Activated naive CD4-positive, alpha-beta T cell treated with anti-CD3 and anti-CD28 coated beads, Interleukin-2, amount 10 ng/mL, durations not matched to agents 7 days and 5 days (primary cell): ENCODE results near the gene DAPL1.

Experiments
- CTCF ChIA-PET: fragments of 350-600 bp; sonication (Branson Sonifier 250); formaldehyde crosslinking; loops from one replicate; lab custom pipeline; 2021; ENCODE audit warnings: antibody characterized with exemption; lab: Charles Lee
- DNase-seq: peaks from one replicate; pipeline ENCODE4 v3.0.0-alpha.2; 2020
- H3K27ac Mint-ChIP-seq: one replicate; pipeline ENCODE4 v1.8.0; 2021; ENCODE audit warnings: mild to moderate bottlenecking, moderate library complexity, mixed read lengths
- H3K27me3 Mint-ChIP-seq: one replicate; pipeline ENCODE4 v1.8.0; 2021; ENCODE audit warnings: mild to moderate bottlenecking, mixed read lengths
- H3K36me3 Mint-ChIP-seq: one replicate; pipeline ENCODE4 v1.8.0; 2021; ENCODE audit warnings: mixed read lengths
- H3K4me1 Mint-ChIP-seq: one replicate; pipeline ENCODE4 v1.8.0; 2021; ENCODE audit warnings: mixed read lengths
- H3K4me3 Mint-ChIP-seq: one replicate; pipeline ENCODE4 v1.8.0; 2021; ENCODE audit warnings: mild to moderate bottlenecking, moderate library complexity, mixed read lengths
- H3K9me3 Mint-ChIP-seq: one replicate; pipeline ENCODE4 v1.8.0; 2021; ENCODE audit warnings: mixed read lengths

The DAPL1 gene

GRCh38 chr2:158762336-158762735 is 32.8 kb upstream of the DAPL1 start:
- Mint-ChIP-seq H3K36me3 (no peaks in the 10 kb centered on the region), H3K27me3 (peaks cover 14% of the 10 kb centered on the region), H3K27ac (no peak overlapping the region), H3K9me3 (no peaks in the 10 kb centered on the region), H3K4me3 (no peak overlapping the region), H3K4me1 (no peaks in the 10 kb centered on the region)
- CTCF ChIA-PET = interaction anchor here (1.0 to 1.3 kb wide), 2 partner anchors 12 to 584 kb away, joined by 3 to 4 read pairs; no protein-coding TSS in a partner anchor
- no peak for DNase-seq

GRCh38 chr2:158766524-158766923 is 28.6 kb upstream of the DAPL1 start:
- no peak overlapping the region for H3K27ac Mint-ChIP-seq
- CTCF ChIA-PET = interaction anchor here (1.1 kb wide), 1 partner anchor 20 kb away, joined by 3 read pairs; no protein-coding TSS in a partner anchor
- no peaks in the 10 kb centered on the region for H3K36me3 Mint-ChIP-seq

GRCh38 chr2:158772306-158773078 is 22.6 kb upstream of the DAPL1 start:
- CTCF ChIA-PET = interaction anchor here (1.0 kb wide), 1 partner anchor 19 kb away, joined by 3 read pairs; no protein-coding TSS in a partner anchor
- H3K4me1 Mint-ChIP-seq = no peaks in the 10 kb centered on the region
- H3K36me3 Mint-ChIP-seq = no peaks in the 10 kb centered on the region
- H3K27ac Mint-ChIP-seq = no peak overlapping the region
- no peak for DNase-seq
- no peak overlapping the region for H3K4me3 Mint-ChIP-seq
- peaks cover 4% of the 10 kb centered on the region for H3K27me3 Mint-ChIP-seq
- no peaks in the 10 kb centered on the region for H3K9me3 Mint-ChIP-seq

More at GRCh38 chr2:158766524-158766923, 28.6 kb upstream of the DAPL1 start:
- DNase-seq = no peak
- H3K4me1 Mint-ChIP-seq = no peaks in the 10 kb centered on the region
- H3K4me3 Mint-ChIP-seq = no peak overlapping the region
- H3K27me3 Mint-ChIP-seq = peaks cover 13% of the 10 kb centered on the region
- no peaks in the 10 kb centered on the region for H3K9me3 Mint-ChIP-seq

- CTCF ChIA-PET = interaction anchor here (1.0 kb wide), 1 partner anchor 19 kb away, joined by 3 read pairs; no protein-coding TSS in a partner anchor
- Mint-ChIP-seq H3K27me3 (peaks cover 4% of the 10 kb centered on the region), H3K9me3 (no peaks in the 10 kb centered on the region), H3K4me3 (no peak overlapping the region), H3K36me3 (no peaks in the 10 kb centered on the region), H3K4me1 (no peaks in the 10 kb centered on the region), H3K27ac (no peak overlapping the region)
- no peak for DNase-seq
These were observed 22.0 kb upstream of the DAPL1 start for GRCh38 chr2:158773121-158773520.

GRCh38 chr2:158774681-158775080 is 20.4 kb upstream of the DAPL1 start:
- H3K36me3 Mint-ChIP-seq = no peaks in the 10 kb centered on the region
- H3K9me3 Mint-ChIP-seq = no peaks in the 10 kb centered on the region
- no peak overlapping the region for H3K4me3 Mint-ChIP-seq
- no peak overlapping the region for H3K27ac Mint-ChIP-seq
- CTCF ChIA-PET = no interaction called here
- H3K4me1 Mint-ChIP-seq = no peaks in the 10 kb centered on the region
- peaks cover 4% of the 10 kb centered on the region for H3K27me3 Mint-ChIP-seq
- no peak for DNase-seq

GRCh38 chr2:158775273-158776027 is 19.7 kb upstream of the DAPL1 start:
- Mint-ChIP-seq H3K27me3 (no peaks in the 10 kb centered on the region), H3K9me3 (no peaks in the 10 kb centered on the region), H3K27ac (no peak overlapping the region), H3K36me3 (no peaks in the 10 kb centered on the region), H3K4me3 (no peak overlapping the region), H3K4me1 (no peaks in the 10 kb centered on the region)
- CTCF ChIA-PET = no interaction called here
- no peak for DNase-seq

- Mint-ChIP-seq H3K27me3 (no peaks in the 10 kb centered on the region), H3K27ac (no peak overlapping the region), H3K4me3 (no peak overlapping the region), H3K9me3 (no peaks in the 10 kb centered on the region), H3K4me1 (no peaks in the 10 kb centered on the region), H3K36me3 (no peaks in the 10 kb centered on the region)
- CTCF ChIA-PET = no interaction called here
- no peak for DNase-seq
These were observed 18.9 kb upstream of the DAPL1 start for GRCh38 chr2:158776231-158776630.

- no peaks in the 10 kb centered on the region for H3K9me3 Mint-ChIP-seq
- H3K27ac Mint-ChIP-seq = no peak overlapping the region
- no peaks in the 10 kb centered on the region for H3K4me1 Mint-ChIP-seq
- no peak for DNase-seq
- H3K27me3 Mint-ChIP-seq = no peaks in the 10 kb centered on the region
- no peak overlapping the region for H3K4me3 Mint-ChIP-seq
- CTCF ChIA-PET = no interaction called here
- no peaks in the 10 kb centered on the region for H3K36me3 Mint-ChIP-seq
These were observed 18.0 kb upstream of the DAPL1 start for GRCh38 chr2:158777077-158777476.

GRCh38 chr2:158778243-158778642 is 16.9 kb upstream of the DAPL1 start:
- Mint-ChIP-seq H3K9me3 (no peaks in the 10 kb centered on the region), H3K27ac (no peak overlapping the region), H3K27me3 (no peaks in the 10 kb centered on the region), H3K4me3 (no peak overlapping the region), H3K4me1 (no peaks in the 10 kb centered on the region), H3K36me3 (no peaks in the 10 kb centered on the region)
- CTCF ChIA-PET = no interaction called here
- no peak for DNase-seq

- H3K27me3 Mint-ChIP-seq = no peaks in the 10 kb centered on the region
- H3K36me3 Mint-ChIP-seq = no peaks in the 10 kb centered on the region
- H3K9me3 Mint-ChIP-seq = no peaks in the 10 kb centered on the region
- H3K4me1 Mint-ChIP-seq = no peaks in the 10 kb centered on the region
- CTCF ChIA-PET = no interaction called here
- H3K27ac Mint-ChIP-seq = no peak overlapping the region
- no peak for DNase-seq
- no peak overlapping the region for H3K4me3 Mint-ChIP-seq
These were observed 15.5 kb upstream of the DAPL1 start for GRCh38 chr2:158779621-158780020.

- Mint-ChIP-seq H3K4me3 (no peak overlapping the region), H3K27ac (no peak overlapping the region), H3K4me1 (no peaks in the 10 kb centered on the region), H3K27me3 (no peaks in the 10 kb centered on the region), H3K36me3 (no peaks in the 10 kb centered on the region), H3K9me3 (no peaks in the 10 kb centered on the region)
- no peak for DNase-seq
- CTCF ChIA-PET = no interaction called here
These were observed 13.7 kb upstream of the DAPL1 start for GRCh38 chr2:158781353-158781961.

- Mint-ChIP-seq H3K27ac (no peak overlapping the region), H3K9me3 (no peaks in the 10 kb centered on the region), H3K27me3 (no peaks in the 10 kb centered on the region), H3K4me1 (no peaks in the 10 kb centered on the region), H3K36me3 (no peaks in the 10 kb centered on the region), H3K4me3 (no peak overlapping the region)
- no peak for DNase-seq
- CTCF ChIA-PET = no interaction called here
These were observed 13.0 kb upstream of the DAPL1 start for GRCh38 chr2:158782136-158782535.

- no peak for DNase-seq
- Mint-ChIP-seq H3K27me3 (no peaks in the 10 kb centered on the region), H3K27ac (no peak overlapping the region), H3K9me3 (no peaks in the 10 kb centered on the region), H3K4me3 (no peak overlapping the region), H3K4me1 (no peaks in the 10 kb centered on the region), H3K36me3 (no peaks in the 10 kb centered on the region)
- CTCF ChIA-PET = no interaction called here
These were observed 12.5 kb upstream of the DAPL1 start for GRCh38 chr2:158782616-158783015.

- Mint-ChIP-seq H3K9me3 (no peaks in the 10 kb centered on the region), H3K4me3 (no peak overlapping the region), H3K27me3 (no peaks in the 10 kb centered on the region), H3K27ac (no peak overlapping the region), H3K4me1 (no peaks in the 10 kb centered on the region), H3K36me3 (no peaks in the 10 kb centered on the region)
- CTCF ChIA-PET = no interaction called here
- DNase-seq = no peak
These were observed 11.2 kb upstream of the DAPL1 start for GRCh38 chr2:158783923-158784322.
